Activated effector memory CD4-positive, alpha-beta T cell treated with Interleukin-2 at 50 U/mL for 16 hours (primary cell): ENCODE measurements around the gene GTPBP2.
"Not testable (repeated sequence)": the region's sequence is repeated elsewhere in the genome, so short reads cannot be mapped to it uniquely, and the experiment has no call there.

Source experiments
- DNase-seq: peaks from one replicate; pipeline ENCODE4 v3.0.0-alpha.2; 2020

Gene GTPBP2

GRCh38 chr6:43622541-43622940, 6.5 kb downstream of the GTPBP2 start:
- no peak for DNase-seq

- DNase-seq, result no peak
Observed at GRCh38 chr6:43621836-43622180, 7.3 kb downstream of the GTPBP2 start.

GRCh38 chr6:43621078-43621835, 7.8 kb downstream of the GTPBP2 start:
- no peak for DNase-seq

DNA sequence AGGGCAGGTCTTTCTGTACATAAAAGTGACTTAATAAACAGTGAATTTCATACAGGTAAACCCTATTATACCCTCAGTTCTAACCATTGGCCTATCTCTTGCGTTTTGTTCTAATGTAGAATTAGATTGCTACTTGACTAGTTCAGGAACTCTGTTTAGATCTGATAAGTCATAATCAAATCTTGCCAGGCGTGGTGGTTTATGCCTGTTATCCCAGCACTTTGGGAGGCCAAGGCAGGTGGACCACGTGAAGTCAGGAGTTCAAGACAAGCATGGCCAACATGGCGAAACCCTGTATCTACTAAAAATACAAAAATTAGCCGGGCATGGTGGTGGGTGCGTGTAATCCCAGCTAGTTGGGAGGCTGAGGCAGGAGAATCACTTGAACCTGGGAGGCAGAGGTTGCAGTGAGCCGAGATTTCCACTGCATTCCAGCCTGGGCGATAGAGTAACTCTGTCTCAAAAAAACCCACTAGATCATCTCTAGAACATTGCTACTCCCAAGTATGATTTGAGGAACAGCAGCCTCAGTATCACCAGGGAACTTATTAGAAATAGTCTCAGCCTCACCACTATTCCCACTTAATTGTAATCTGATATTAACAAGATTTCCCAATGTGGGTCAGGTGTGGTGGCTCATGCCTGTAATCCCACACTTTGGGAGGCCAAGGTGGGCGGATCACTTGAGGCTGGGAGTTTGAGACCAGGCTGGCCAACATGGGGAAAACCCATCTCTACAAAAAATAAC, 12.2 kb downstream of the GTPBP2 start:
- no peak for DNase-seq

- no peak for DNase-seq
Observed at GRCh38 chr6:43614396-43614730, 14.7 kb downstream of the GTPBP2 start.

- no peak for DNase-seq
Observed at GRCh38 chr6:43613721-43614395, 15.2 kb downstream of the GTPBP2 start.

- no peak for DNase-seq
Observed at GRCh38 chr6:43610431-43610830, 18.6 kb downstream of the GTPBP2 start.

GRCh38 chr6:43609402-43609801, 19.7 kb downstream of the GTPBP2 start:
- DNase-seq, result no peak

GRCh38 chr6:43608807-43609206, 20.3 kb downstream of the GTPBP2 start:
- DNase-seq, result no peak

- peak; percentile 27 for DNase-seq
Observed at GRCh38 chr6:43608310-43608763, 20.7 kb downstream of the GTPBP2 start.

GRCh38 chr6:43606019-43606418, 23.0 kb downstream of the GTPBP2 start:
- DNase-seq, result no peak

DNA sequence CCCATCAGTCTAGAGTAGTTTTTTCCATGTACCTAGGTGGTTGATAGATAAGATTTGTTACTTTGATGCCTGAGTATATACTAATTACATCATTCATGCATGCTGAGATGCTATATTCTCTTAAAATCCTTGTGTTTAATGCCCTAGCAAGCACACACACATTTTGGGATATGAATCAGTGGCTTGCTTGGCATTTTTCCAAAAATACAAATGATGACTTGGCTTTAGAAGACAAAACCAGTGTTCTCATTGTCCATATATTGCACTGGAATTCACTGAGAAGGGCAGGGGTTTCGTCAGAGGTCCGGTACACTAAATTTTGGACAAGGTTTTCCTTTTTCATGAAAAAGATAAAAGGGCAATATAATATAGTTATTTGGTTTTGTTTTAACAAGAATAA, 24.9 kb downstream of the GTPBP2 start:
- no peak for DNase-seq

DNA sequence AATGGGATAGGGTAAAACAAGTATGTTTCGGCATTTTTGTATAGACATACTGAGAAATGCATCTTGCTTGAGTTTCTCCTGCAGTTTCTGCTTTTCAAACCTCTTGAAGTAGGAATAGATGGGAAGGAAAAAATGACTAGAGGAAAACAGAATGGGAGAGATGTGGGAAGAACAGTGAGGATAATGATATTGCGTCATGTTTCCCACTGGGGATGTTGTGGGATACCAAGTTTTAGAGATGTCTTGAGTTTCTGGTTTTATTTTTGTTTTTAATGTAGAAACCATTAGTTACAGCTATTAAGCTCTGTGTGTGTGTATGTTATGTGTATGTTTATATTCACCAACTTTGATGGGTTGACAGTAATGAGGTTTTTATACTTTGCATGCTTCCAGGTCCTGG, 28.5 kb downstream of the GTPBP2 start:
- DNase-seq, result no peak

GRCh38 chr6:43593938-43594337, 35.1 kb downstream of the GTPBP2 start:
- no peak for DNase-seq

GRCh38 chr6:43589564-43589963, 39.5 kb downstream of the GTPBP2 start:
- DNase-seq, result not testable (repeated sequence)

GRCh38 chr6:43588194-43588593, 40.9 kb downstream of the GTPBP2 start:
- DNase-seq, result no peak

DNA sequence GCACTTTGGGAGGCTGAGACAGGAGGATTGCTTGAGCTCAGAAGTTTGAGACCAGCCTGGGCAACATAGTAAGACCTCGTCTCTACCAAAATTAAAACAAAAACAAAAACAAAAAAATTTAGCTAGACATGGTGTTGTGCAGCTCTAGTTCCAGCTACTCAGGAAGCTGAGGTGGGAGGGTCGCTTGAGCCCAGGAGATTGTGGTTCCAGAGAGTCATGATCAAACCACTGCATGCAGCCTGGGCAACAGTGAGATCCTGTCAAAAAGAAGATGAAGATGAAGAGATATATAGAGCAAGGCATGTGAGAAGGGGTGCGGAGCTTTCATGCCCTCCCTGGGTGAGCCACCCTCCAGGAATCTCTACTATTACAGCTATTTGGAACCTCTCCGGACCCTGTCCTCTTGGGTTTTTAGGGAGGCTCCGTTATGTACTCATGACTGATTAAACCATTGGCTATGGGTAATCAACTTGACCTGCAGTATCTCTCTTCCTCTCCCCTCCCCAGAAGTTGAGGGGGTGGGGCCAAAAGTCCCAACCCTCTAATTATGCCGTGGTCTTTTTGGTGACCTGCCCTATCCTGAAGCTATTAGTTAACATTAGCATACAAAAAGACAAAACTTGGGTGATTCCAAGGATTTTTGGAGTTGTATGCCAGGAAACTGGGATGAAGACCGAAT, 44.0 kb downstream of the GTPBP2 start:
- peak; percentile 51 for DNase-seq

GRCh38 chr6:43582911-43583310, 46.2 kb downstream of the GTPBP2 start:
- DNase-seq, result no peak

GRCh38 chr6:43579171-43579570, 49.9 kb downstream of the GTPBP2 start:
- no peak for DNase-seq

DNA sequence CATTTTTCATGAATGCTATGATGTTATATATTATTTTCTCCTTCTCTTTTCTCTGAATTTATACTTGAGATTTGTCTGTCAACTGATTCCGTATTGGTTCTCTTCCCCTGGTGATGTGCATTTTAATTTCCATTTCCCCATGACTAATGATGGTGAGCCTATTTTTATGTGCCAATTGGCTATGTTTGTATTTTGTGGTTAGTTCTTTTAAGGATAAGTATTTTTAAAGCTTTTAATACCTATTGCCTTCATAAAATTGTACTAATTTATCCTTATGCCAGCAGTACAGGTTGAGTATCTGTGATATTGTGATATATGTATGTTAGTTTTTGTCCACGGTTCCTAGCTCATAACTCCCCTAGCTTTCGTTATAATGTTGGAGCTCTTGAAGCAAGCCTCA, 50.3 kb downstream of the GTPBP2 start:
- no peak for DNase-seq

DNA sequence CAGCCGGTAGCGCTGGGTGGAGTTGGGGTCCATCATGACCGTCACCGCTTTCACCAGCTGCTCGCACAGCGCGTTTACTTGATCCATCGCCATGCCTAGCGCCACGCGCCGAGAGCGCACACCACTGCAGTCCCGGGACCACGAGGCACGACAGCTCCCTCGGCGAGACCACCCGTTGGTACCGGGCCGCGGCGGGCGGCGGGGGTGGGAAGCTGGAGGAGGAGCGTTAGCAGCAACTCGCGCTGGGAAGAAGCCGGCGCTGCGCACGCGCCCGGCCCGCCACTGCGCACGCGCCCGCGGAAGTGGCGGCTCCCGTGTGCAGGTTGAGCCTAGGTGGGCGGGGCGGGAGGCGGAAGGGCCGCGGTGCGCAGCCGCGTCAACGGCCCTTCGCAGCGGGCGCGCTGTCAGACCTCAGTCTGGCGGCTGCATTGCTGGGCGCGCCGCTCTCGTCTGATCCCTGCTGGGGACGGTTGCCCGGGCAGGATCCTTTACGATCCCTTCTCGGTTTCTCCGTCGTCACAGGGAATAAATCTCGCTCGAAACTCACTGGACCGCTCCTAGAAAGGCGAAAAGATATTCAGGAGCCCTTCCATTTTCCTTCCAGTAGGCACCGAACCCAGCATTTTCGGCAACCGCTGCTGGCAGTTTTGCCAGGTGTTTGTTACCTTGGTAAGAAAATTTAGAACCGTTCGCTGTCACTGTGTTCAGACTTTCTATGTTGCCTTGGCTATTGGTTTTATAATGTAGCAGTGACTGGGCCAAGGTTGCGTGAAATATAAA, 53.1 kb downstream of the GTPBP2 start, which contains the start of the genes POLH and XPO5:
Gene POLH, plus strand, starts transcription at position 414 of the 780 bp plus-strand sequence. CDS start 6,135 bp downstream, outside the sequence.
Gene XPO5, minus strand, starts transcription at position 267 of the 780 bp plus-strand sequence. Its CDS starts 174 bp downstream, at position 93.
- peak; percentile 88 for DNase-seq

DNA sequence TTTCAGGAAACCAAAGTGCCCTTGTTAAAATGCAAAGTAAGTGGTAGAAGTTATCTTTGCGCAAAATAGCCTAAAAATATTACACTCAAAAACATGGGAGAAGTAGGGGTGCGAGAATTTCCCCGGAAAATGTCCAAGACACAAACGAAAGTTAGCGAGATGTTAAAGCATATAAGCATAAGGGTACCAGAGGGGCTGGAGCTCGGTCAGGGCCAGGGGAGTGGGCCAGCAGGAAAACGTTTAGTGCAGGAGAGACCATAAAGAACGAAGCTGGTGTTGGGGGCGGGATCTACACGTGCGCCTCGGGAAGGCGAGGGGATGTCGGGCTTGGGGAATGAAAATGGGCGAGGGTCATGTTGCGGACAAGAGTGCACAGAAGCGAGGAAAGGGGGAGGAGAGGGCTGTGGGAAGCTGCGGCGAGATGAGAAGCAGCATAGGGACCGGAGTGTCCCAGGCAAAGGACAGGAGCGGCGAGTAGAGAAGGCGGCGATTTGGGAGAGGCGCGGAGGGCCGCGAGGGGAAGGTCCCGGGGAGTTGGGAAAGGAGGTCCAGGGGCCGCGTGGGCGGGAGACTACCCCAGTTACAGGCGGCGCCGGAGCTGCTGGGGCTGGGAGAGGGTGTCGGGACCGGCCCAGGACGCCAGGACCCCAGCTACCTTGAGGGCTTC, 53.8 kb downstream of the GTPBP2 start:
- DNase-seq, result peak; percentile 3
